ENCODE measurements around the gene HADHA.

- no peak for TF ChIP-seq POLR2AphosphoS5 (IDR thresholded peaks at IDR 0.05; ENCODE audit: low read depth, low read length)
- TF ChIP-seq REST (IDR thresholded peaks at IDR 0.05; ENCODE audit: insufficient read depth in 1 of 2, low read depth in 2 of 2, low read length in 2 of 2): no peak
- TF ChIP-seq TAF1 (IDR thresholded peaks at IDR 0.05; ENCODE audit: borderline replicate concordance, insufficient read depth, low read length): no peak
- TF ChIP-seq SIN3A (IDR thresholded peaks at IDR 0.05; ENCODE audit: borderline replicate concordance, insufficient read depth, low read length): no peak
- no peak for TF ChIP-seq FOXP2 (optimal IDR thresholded peaks at IDR 0.05; ENCODE audit: borderline replicate concordance, extremely low read depth, extremely low read length, insufficient read depth)
Observed at GRCh38 chr2:26182441-26182840, 62.0 kb downstream of the HADHA start.
